Endothelial cell of umbilical vein (primary cell): ENCODE data around the gene COL4A2. TPM values are rescaled to one million over a fixed set of nuclear protein-coding genes. Genes with fewer than 3 reads are reported as not detected.

Experiments used
- BruUV-seq: library from RNA; stranded (reverse); fragments of 400-500 nt; replicated peaks from 2 replicates; lab custom pipeline; 2021; lab: Mats Ljungman, UMichigan
- CTCF ChIA-PET: fragments of 300-600, 350-600 bp; sonication (Branson Sonifier 250); formaldehyde crosslinking; loops from one replicate; lab custom pipeline; 2021; ENCODE audit warnings: antibody characterized with exemption, inconsistent platforms; lab: Charles Lee
- POLR2A ChIA-PET: fragments of 300-600, 350-600 bp; sonication (Branson Sonifier 250); formaldehyde crosslinking; loops from one replicate; lab custom pipeline; 2021; ENCODE audit warnings: antibody characterized with exemption, inconsistent platforms; lab: Charles Lee
- DNase-seq: peaks from one replicate; pipeline ENCODE4 v3.0.0-alpha.2; 2011; ENCODE audit warnings: low read depth, low spot score
- FAIRE-seq: peaks from 2 replicates; lab custom pipeline; 2011; peaks lifted over from hg19 to GRCh38; lab: Jason Lieb, UNC
- H2AFZ ChIP-seq: 2 replicates; pipeline ENCODE4 v1.6.0; 2012; ENCODE audit warnings: low read depth, low read length, control low read depth, inconsistent platforms
- H3K27ac ChIP-seq: 2 replicates; pipeline ENCODE4 v1.5.1; 2011; ENCODE audit warnings: low read depth, mild to moderate bottlenecking, control low read depth, low read length, moderate library complexity; ENCODE audit not compliant: insufficient read depth
- H3K27me3 ChIP-seq, 2 experiments: 2 replicates each; pipeline versions ENCODE4 v1.6.0 to v1.6.1; 2011; ENCODE audit warnings: low read length in 2 of 2, mixed read lengths in 1 of 2; ENCODE audit not compliant: control insufficient read depth in 2 of 2, insufficient read depth in 2 of 2
- H3K36me3 ChIP-seq, 2 experiments: 2 replicates in 1 of 2; 3 replicates in 1 of 2; pipeline ENCODE4 v1.5.1; 2011; ENCODE audit warnings: low read length in 2 of 2, mild to moderate bottlenecking in 1 of 2, moderate library complexity in 1 of 2; ENCODE audit not compliant: control insufficient read depth in 2 of 2, insufficient read depth in 2 of 2; ENCODE audit errors: extremely low read depth in 1 of 2
- H3K4me1 ChIP-seq: 3 replicates; pipeline ENCODE4 v1.5.1; 2011; ENCODE audit warnings: mild to moderate bottlenecking, low read length; ENCODE audit not compliant: control insufficient read depth, insufficient read depth; ENCODE audit errors: extremely low read depth
- H3K4me2 ChIP-seq: 2 replicates; pipeline ENCODE4 v1.6.1; 2011; ENCODE audit warnings: low read length, control low read depth, mixed read lengths; ENCODE audit not compliant: insufficient read depth
- H3K4me3 ChIP-seq, 3 experiments: fragments of 200-600 bp in 1 of 3; sonication (generic), shearing (Covaris generic) in 1 of 3; replicated peaks in 1 of 3; 2 replicates each; pipeline ENCODE4 v1.5.1; 2011 to 2016; ENCODE audit warnings: control low read depth in 3 of 3, low read length in 3 of 3, mild to moderate bottlenecking in 2 of 3, inconsistent platforms in 1 of 3, low read depth in 1 of 3, moderate library complexity in 1 of 3; ENCODE audit not compliant: insufficient read depth in 1 of 3
- H3K79me2 ChIP-seq: 2 replicates; pipeline ENCODE4 v1.6.0; 2012; ENCODE audit warnings: low read length, inconsistent platforms; ENCODE audit not compliant: control insufficient read depth, insufficient read depth
- H3K9ac ChIP-seq: replicated peaks from 2 replicates; pipeline ENCODE3; 2011; ENCODE audit warnings: low read length, control low read depth; ENCODE audit not compliant: insufficient read depth; ENCODE audit errors: extremely low read depth
- H3K9me1 ChIP-seq: replicated peaks from 3 replicates; pipeline ENCODE4 v1.6.0; 2011; ENCODE audit warnings: mild to moderate bottlenecking, low read length; ENCODE audit not compliant: control insufficient read depth, insufficient read depth; ENCODE audit errors: extremely low read depth
- H3K9me3 ChIP-seq: replicated peaks from 2 replicates; pipeline ENCODE4 v1.5.1; 2012; ENCODE audit warnings: low read length, inconsistent platforms; ENCODE audit not compliant: control insufficient read depth, insufficient read depth
- H4K20me1 ChIP-seq: replicated peaks from 2 replicates; pipeline ENCODE3; 2011; ENCODE audit warnings: mild to moderate bottlenecking, low read length; ENCODE audit not compliant: control insufficient read depth, insufficient read depth; ENCODE audit errors: extremely low read depth
- EZH2 ChIP-seq: IDR thresholded peaks from 2 replicates; pipeline ENCODE4 v1.6.1; 2012; ENCODE audit warnings: borderline replicate concordance, low read depth, mild to moderate bottlenecking, moderate library complexity, low read length, inconsistent platforms; ENCODE audit not compliant: severe bottlenecking
- FOS ChIP-seq: IDR thresholded peaks from 2 replicates; pipeline ENCODE4 v1.6.1; 2011; ENCODE audit warnings: mild to moderate bottlenecking, low read length, moderate library complexity, borderline replicate concordance; ENCODE audit not compliant: insufficient read depth
- GATA2 ChIP-seq: IDR thresholded peaks from 2 replicates; pipeline ENCODE4 v1.7.0; 2011; ENCODE audit warnings: low read depth, mild to moderate bottlenecking, moderate library complexity, mixed read lengths, low read length; ENCODE audit not compliant: insufficient read length, insufficient read depth
- JUN ChIP-seq: IDR thresholded peaks from 2 replicates; pipeline ENCODE4 v1.6.1; 2011; ENCODE audit warnings: borderline replicate concordance, low read depth; ENCODE audit not compliant: insufficient read length, insufficient read depth
- MYC ChIP-seq: IDR thresholded peaks from one replicate; pipeline ENCODE4 v1.6.1; 2011; ENCODE audit warnings: mild to moderate bottlenecking, low read depth, low read length
- POLR2A ChIP-seq: IDR thresholded peaks from 2 replicates; pipeline ENCODE4 v1.6.1; 2012; ENCODE audit warnings: low read depth, mild to moderate bottlenecking, control low read depth, low read length
- POLR2AphosphoS5 ChIP-seq: IDR thresholded peaks from 2 replicates; pipeline ENCODE4 v1.6.1; 2012; ENCODE audit warnings: low read depth, mild to moderate bottlenecking, control low read depth, low read length, moderate library complexity; ENCODE audit not compliant: insufficient read depth
- dilution Hi-C: fragments of 300-500 bp; cut with MboI; formaldehyde crosslinking; loops from one replicate; pipeline ENCODE4 v1.15.0; 2019; ENCODE audit warnings: low sequenced_read_pairs; ENCODE audit not compliant: extremely low pct_ligation_motif_present
- intact Hi-C: fragments of 100-400 bp; cut with micrococcal nuclease; formaldehyde crosslinking; loops from one replicate; pipeline ENCODE4 v1.10.0; 2022
- polyA plus RNA-seq, 4 experiments: library from polyadenylated mRNA; depleted of rRNA in 3 of 4; stranded (reverse) in 3 of 4; unstranded in 1 of 4; fragments of >200 nt; gene quantifications; 2 replicates each; pipeline versions ENCODE4 v1.2.1 to v1.2.3, GENCODE V29; 2011 to 2012; ENCODE audit warnings: missing spikeins in 1 of 4
- total RNA-seq: library from RNA; stranded (reverse); gene quantifications from 2 replicates; pipeline ENCODE4 v1.2.3, GENCODE V29; 2021
- TF ChIP-seq, protein P1 (sequence below): IDR thresholded peaks from 2 replicates; pipeline ENCODE4 v1.6.1; 2011; ENCODE audit not compliant: insufficient read depth, insufficient read length
- TF ChIP-seq, protein P2 (sequence below), 2 donors: IDR thresholded peaks; 1 replicate in 1 of 2; 2 replicates in 1 of 2; pipeline ENCODE4 v1.5.1; 2011; ENCODE audit warnings: low read length in 2 of 2, mild to moderate bottlenecking in 2 of 2, moderate library complexity in 2 of 2, control low read depth in 1 of 2, inconsistent platforms in 1 of 2, low read depth in 1 of 2; ENCODE audit not compliant: insufficient read depth in 1 of 2; ENCODE audit errors: extremely low read depth in 1 of 2

The COL4A2 gene
- total and polyA plus RNA-seq, 2 donors (not counting 3 experiments of a cell fraction or from before 2014, with no cell fraction given): 792 to 940 TPM

DNA sequence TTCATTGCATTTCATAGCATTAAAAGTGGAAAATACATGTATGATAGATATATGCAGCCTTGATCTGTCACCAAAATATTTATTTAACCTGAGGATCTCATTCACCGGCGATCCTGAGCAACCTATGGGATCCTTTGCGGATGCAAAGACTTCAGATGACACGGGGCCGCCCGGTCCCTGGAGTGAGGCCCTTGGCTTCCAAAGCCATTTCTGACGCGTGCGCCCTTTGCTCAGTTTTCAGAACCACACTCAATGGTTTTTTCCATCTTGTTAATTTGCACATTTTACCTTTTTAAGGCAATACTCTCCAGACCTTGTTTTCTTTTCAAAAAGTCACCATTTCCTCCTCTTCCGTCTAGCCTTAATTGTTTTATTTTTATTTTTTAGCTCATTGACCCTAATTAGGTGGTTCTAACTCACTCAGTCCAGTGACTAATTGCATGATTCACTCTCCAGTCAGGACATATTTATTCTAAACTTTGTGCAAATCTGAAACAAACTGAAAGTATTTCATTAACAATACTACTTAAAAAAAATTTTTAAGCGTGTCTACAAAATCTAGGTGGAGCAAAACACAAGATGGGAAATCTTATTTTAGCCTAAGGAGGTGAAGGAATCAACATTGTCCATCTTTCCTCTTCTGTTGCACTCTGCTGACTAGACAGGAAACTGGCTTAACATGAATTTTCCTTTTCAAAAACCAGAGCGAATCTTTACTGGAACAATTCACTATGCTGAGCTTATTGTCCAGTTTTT lies 48.0 kb upstream of the COL4A2 start:
- CTCF ChIA-PET: interaction anchor here (0.6 to 3.2 kb wide), 15 partner anchors 8 to 185 kb away, joined by 3 to 30 read pairs (median 3); partner anchors contain the start of genes COL4A1 and COL4A2
- dilution Hi-C loops: no loop called here
- no peaks in the 10 kb centered on the region for H4K20me1 ChIP-seq

DNA sequence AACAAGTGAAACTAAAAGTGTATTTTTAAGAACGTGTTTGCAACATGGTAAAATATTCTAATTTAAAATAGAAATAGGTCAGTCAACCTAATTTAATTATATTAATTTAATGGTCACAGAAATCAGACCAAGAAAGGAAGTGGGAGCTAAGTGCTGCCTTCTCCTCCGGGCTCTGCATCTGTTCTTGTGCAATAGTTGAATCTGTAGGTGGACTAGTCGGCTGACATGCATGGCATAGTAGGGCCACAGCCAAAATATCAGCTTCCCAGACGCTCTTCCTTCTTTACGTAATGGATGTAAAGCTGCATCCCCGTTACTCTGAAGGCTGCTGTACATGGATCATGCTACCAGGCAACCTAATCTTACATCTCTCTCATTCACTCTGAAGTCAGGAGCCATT lies 47.4 kb upstream of the COL4A2 start:
- TSS peak; percentile 84 for BruUV-seq
- Histone ChIP-seq H3K36me3 (peaks cover 2 to 3% of the 10 kb centered on the region in 2 experiments), H3K4me1 (peaks cover 63% of the 10 kb centered on the region), H4K20me1 (no peaks in the 10 kb centered on the region), H3K27ac (peak overlapping the region; percentile 77), H3K9me3 (no peaks in the 10 kb centered on the region), H3K4me3 (peak overlapping the region in 1 of 3 experiments; percentile 28), H2AFZ (no peak overlapping the region), H3K9ac (peak overlapping the region; percentile 42), H3K79me2 (peaks cover 46% of the 10 kb centered on the region), H3K4me2 (peak overlapping the region; percentile 88), H3K9me1 (no peaks in the 10 kb centered on the region), H3K27me3 (no peaks in the 10 kb centered on the region)
- TF ChIP-seq, protein P1, sequence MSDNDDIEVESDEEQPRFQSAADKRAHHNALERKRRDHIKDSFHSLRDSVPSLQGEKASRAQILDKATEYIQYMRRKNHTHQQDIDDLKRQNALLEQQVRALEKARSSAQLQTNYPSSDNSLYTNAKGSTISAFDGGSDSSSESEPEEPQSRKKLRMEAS: no peak
- TF ChIP-seq POLR2A: no peak
- TF ChIP-seq, protein P2, sequence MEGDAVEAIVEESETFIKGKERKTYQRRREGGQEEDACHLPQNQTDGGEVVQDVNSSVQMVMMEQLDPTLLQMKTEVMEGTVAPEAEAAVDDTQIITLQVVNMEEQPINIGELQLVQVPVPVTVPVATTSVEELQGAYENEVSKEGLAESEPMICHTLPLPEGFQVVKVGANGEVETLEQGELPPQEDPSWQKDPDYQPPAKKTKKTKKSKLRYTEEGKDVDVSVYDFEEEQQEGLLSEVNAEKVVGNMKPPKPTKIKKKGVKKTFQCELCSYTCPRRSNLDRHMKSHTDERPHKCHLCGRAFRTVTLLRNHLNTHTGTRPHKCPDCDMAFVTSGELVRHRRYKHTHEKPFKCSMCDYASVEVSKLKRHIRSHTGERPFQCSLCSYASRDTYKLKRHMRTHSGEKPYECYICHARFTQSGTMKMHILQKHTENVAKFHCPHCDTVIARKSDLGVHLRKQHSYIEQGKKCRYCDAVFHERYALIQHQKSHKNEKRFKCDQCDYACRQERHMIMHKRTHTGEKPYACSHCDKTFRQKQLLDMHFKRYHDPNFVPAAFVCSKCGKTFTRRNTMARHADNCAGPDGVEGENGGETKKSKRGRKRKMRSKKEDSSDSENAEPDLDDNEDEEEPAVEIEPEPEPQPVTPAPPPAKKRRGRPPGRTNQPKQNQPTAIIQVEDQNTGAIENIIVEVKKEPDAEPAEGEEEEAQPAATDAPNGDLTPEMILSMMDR (IDR thresholded peaks at IDR 0.05; ENCODE audit: extremely low read depth in 1 of 2, insufficient read depth in 1 of 2, low read depth in 1 of 2, low read length in 2 of 2): no peak
- no peak for TF ChIP-seq JUN
- TF ChIP-seq POLR2AphosphoS5: no peak
- TF ChIP-seq FOS: no peak
- TF ChIP-seq MYC: no peak
- no peak for TF ChIP-seq EZH2
- TF ChIP-seq GATA2: no peak
- intact Hi-C loops: loop anchor here (1.0 to 2.0 kb wide), 8 partner anchors 9 to 150 kb away; partner anchors contain the start of genes COL4A1 and COL4A2
- FAIRE-seq (no peak), DNase-seq (no peak)
- dilution Hi-C loops: no loop called here
- ChIA-PET CTCF (interaction anchor here (0.6 to 3.2 kb wide), 15 partner anchors 8 to 184 kb away, joined by 3 to 30 read pairs (median 3); partner anchors contain the start of genes COL4A1 and COL4A2), POLR2A (interaction anchor here (1.0 kb wide), 1 partner anchor 39 kb away, joined by 3 read pairs; no protein-coding TSS in a partner anchor)

More for the DNA sequence above, 48.0 kb upstream of the COL4A2 start:
- Histone ChIP-seq H2AFZ (no peak overlapping the region), H3K9me1 (no peaks in the 10 kb centered on the region), H3K9me3 (no peaks in the 10 kb centered on the region), H3K79me2 (peaks cover 45% of the 10 kb centered on the region), H3K27me3 (no peaks in the 10 kb centered on the region), H3K36me3 (peaks cover 2 to 3% of the 10 kb centered on the region in 2 experiments), H3K4me1 (peaks cover 57% of the 10 kb centered on the region), H3K4me2 (peak overlapping the region; percentile 88), H3K4me3 (peak overlapping the region in 1 of 3 experiments; percentile 28), H3K9ac (peak overlapping the region; percentile 42), H3K27ac (peak overlapping the region; percentile 77)
- BruUV-seq: no TSS peak
- peak; percentile 92 for DNase-seq
- TF ChIP-seq JUN (peak; percentile 88), GATA2 (no peak), POLR2AphosphoS5 (peak; percentile 61), POLR2A (peak; percentile 19), EZH2 (no peak), FOS (peak; percentile 98)
- TF ChIP-seq, protein P1: no peak
- peak; percentile 96 for FAIRE-seq
- POLR2A ChIA-PET: interaction anchor here (1.0 kb wide), 1 partner anchor 40 kb away, joined by 3 read pairs; no protein-coding TSS in a partner anchor
- intact Hi-C loops: loop anchor here (1.0 to 2.0 kb wide), 8 partner anchors 9 to 150 kb away; partner anchors contain the start of genes COL4A1 and COL4A2
